Measurements from ENCODE around the gene MGST2.

MGST2 gene

DNA sequence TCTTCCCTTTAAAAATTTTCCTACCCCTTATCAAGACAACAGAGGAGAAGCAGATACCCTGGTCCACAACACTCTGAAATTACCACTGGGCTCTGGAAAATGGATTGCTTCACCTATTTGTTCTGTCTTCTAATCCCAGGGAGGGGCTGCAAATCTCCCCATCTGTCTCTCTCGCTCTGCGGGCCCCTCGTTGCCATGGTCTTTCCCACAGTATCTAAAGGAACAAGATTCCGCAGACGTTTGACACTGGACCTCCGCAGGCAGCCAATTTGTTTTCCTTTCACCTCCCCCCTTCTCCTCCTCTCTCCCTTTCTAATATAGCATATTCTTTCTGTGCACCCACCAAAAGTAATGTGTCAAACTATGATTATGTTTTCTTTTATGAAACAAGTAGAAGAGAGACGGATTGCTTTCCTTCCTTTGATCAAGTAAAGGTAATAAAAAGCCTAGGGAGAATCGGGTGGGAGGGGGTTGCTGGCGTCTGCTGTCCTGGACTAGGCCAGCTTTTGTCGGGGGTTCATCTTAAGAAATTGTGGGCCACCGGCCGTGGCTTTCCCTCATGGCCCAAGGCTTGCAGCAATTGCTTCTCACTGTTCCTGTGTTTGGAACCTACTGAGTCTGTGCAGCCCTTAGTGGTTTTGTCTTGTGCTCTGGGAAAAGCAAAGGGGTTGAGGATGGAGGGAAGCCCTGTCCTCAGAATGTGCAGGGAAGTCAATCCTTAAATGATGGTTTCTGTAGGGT lies 81.0 kb downstream of the MGST2 start:
- no peak for DNase-seq (ENCODE audit: low read depth, low spot score)
- no peak for TF ChIP-seq FOXP2 (optimal IDR thresholded peaks at IDR 0.05; ENCODE audit: control extremely low read depth, extremely low read length, insufficient read depth)
- TF ChIP-seq POLR2AphosphoS5 (IDR thresholded peaks at IDR 0.05; ENCODE audit: borderline replicate concordance, low read depth, low read length), result no peak
- TF ChIP-seq EZH2 (IDR thresholded peaks at IDR 0.05), result no peak
- no peak overlapping the region for H3K9ac ChIP-seq (ENCODE audit: insufficient read length)

DNA sequence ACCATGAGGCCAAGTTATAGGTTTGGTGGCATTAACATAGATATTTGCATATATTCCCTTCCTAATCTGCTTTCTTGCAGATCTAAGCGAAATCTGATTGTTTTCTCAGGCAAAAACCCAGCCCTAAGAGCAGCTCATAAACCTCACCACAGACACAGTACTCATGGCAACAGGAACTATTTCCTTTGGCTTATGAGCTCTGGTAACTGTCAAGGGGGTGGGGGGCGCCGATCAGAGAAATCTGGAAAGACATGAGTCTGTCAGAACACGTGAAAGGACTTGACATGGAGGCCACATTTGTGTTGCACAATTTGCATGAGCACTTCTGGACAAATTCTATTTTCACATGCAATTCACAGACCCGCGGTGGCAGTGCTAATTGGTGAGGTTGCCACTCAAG lies 83.7 kb downstream of the MGST2 start:
- Histone ChIP-seq H3K9me3 (ENCODE audit: low read depth, low read length) (no peaks in the 10 kb centered on the region), H3K9ac (ENCODE audit: insufficient read length) (no peak overlapping the region), H3K27ac (peak overlapping the region; percentile 87), H3K4me3 (peak overlapping the region; percentile 29), H3K36me3 (ENCODE audit: insufficient read depth, low read length) (no peaks in the 10 kb centered on the region)
- TF ChIP-seq POLR2AphosphoS5 (IDR thresholded peaks at IDR 0.05; ENCODE audit: borderline replicate concordance, low read depth, low read length) (peak; percentile 63; the same call in 1 of the 2 replicates), FOXP2 (optimal IDR thresholded peaks at IDR 0.05; ENCODE audit: control extremely low read depth, extremely low read length, insufficient read depth) (no peak), EZH2 (IDR thresholded peaks at IDR 0.05) (no peak)
- DNase-seq (ENCODE audit: low read depth, low spot score), result peak; percentile 88

More for the DNA sequence above, 81.0 kb downstream of the MGST2 start:
- H3K4me3 ChIP-seq, result no peak overlapping the region
- no peaks in the 10 kb centered on the region for H3K9me3 ChIP-seq (ENCODE audit: low read depth, low read length)
- no peaks in the 10 kb centered on the region for H3K36me3 ChIP-seq (ENCODE audit: insufficient read depth, low read length)
- no peak overlapping the region for H3K27ac ChIP-seq

DNA sequence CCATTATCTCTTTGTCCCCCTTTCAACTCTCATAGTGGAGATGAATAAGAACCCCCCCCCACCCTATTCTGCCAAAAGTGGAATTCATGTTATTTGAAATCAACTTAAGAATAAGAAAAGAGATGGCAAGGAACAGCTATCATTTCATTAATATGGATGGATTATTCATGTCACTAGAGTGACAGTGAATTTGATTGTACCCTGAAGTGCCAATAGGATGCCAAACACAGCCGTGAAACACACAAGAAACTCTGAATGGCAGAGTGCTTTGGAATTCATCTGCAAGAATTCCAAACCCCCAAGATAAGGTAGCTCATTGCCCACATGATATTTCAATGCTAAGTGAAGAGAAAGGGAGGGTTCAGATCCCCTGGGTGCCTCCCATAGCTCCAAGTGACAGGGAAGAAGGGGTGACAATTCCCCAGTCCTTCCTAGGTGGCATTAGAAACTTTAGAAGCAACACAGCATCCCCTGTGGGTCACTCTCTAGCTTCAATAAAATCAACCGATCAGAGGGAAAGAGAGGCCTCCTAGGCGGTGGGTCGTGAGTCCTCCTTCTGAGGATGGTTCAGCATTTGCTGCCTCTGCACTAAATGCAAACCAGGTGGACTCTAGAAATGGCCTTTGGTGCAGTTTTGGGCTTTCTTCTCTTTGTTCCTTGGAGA lies 84.3 kb downstream of the MGST2 start:
- DNase-seq (ENCODE audit: low read depth, low spot score), result no peak
- H3K9ac ChIP-seq (ENCODE audit: insufficient read length), result no peak overlapping the region
- no peaks in the 10 kb centered on the region for H3K36me3 ChIP-seq (ENCODE audit: insufficient read depth, low read length)
- TF ChIP-seq FOXP2 (optimal IDR thresholded peaks at IDR 0.05; ENCODE audit: control extremely low read depth, extremely low read length, insufficient read depth) (no peak), EZH2 (IDR thresholded peaks at IDR 0.05) (no peak), POLR2AphosphoS5 (IDR thresholded peaks at IDR 0.05; ENCODE audit: borderline replicate concordance, low read depth, low read length) (no peak)
- peak overlapping the region; percentile 29; the same call in 1 of the 2 replicates for H3K4me3 ChIP-seq
- no peaks in the 10 kb centered on the region for H3K9me3 ChIP-seq (ENCODE audit: low read depth, low read length)
- peak overlapping the region; percentile 87; the same call in 1 of the 2 replicates for H3K27ac ChIP-seq

DNA sequence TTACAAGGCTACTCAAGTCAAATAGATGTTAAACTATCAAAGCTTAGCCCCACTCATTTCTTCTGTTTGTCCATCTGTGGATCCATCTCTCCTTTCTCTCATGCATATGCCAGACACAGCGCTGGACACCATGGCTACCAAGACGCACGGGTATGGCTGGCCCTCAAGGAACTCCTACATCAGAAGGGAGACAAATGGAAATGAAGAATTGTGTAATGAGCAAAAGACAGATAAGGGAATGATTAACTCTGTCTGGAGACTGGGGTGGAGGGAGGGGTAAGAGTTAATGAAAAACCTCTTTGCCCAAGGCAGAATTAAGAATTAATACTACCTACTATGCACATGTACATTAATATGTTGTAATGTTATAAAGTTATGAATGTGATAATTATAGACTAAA lies 88.1 kb downstream of the MGST2 start:
- TF ChIP-seq POLR2AphosphoS5 (IDR thresholded peaks at IDR 0.05; ENCODE audit: borderline replicate concordance, low read depth, low read length), result no peak
- Histone ChIP-seq H3K36me3 (ENCODE audit: insufficient read depth, low read length) (no peaks in the 10 kb centered on the region), H3K9ac (ENCODE audit: insufficient read length) (no peak overlapping the region), H3K27ac (no peak overlapping the region), H3K9me3 (ENCODE audit: low read depth, low read length) (no peaks in the 10 kb centered on the region), H3K4me3 (no peak overlapping the region)
- no peak for DNase-seq (ENCODE audit: low read depth, low spot score)
